Measurements from ENCODE around the gene CUEDC1. TPM values are rescaled to one million over a fixed set of nuclear protein-coding genes. Genes with fewer than 3 reads are reported as not detected.

Gene CUEDC1
- total and polyA plus RNA-seq, 2 of the 13 experiments (the other 11 are each of a cell fraction or from before 2014, with no cell fraction given): 7.4 to 12.9 TPM

DNA sequence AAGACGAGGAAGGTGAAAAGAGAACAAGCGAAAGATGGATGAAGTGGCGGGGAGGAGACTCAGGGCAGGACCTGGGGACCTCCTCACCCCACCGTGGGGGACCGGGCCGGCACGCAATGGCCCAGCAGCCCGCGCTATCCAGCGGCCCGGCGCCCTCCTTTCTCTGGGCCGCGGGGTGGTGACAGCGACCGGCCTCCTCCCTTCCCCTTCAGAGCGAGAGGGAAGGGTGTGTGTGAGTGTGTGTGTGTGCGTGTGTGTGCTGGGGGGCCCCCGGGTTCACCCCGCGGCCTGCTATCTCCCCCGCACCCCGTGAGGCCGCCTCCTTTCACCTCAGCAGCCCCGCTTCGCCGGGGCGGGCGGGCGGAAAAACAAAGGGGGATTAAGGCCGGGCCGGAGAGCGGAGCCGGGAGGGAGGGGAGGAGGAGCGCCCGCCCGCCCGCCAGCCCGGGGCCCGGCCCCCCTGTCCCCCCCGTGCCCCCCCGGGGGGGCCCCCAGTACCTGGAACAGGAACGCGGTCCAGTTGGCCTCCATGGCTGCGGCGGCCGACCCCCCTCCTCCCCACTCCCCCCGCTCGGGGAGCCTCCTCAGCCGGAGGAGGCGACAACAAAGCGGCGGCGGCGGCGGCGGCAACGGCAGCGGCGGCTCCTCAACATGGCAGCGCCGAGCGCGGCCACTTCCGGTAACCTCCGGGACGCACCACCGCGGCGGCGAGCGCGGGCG is 32.5 kb upstream of the CUEDC1 start, which contains the start of gene VEZF1 (continued):
- TF ChIP-seq, protein P1, sequence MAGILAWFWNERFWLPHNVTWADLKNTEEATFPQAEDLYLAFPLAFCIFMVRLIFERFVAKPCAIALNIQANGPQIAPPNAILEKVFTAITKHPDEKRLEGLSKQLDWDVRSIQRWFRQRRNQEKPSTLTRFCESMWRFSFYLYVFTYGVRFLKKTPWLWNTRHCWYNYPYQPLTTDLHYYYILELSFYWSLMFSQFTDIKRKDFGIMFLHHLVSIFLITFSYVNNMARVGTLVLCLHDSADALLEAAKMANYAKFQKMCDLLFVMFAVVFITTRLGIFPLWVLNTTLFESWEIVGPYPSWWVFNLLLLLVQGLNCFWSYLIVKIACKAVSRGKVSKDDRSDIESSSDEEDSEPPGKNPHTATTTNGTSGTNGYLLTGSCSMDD (CRISPR knock-in tag; IDR thresholded peaks at IDR 0.05): no peak
- TF ChIP-seq JARID2 (CRISPR knock-in tag; IDR thresholded peaks at IDR 0.05; ENCODE audit: insufficient replicate concordance) (peak; percentile 26), ZFP90 (CRISPR knock-in tag; IDR thresholded peaks at IDR 0.05; ENCODE audit: borderline replicate concordance) (no peak; the same call in 1 of the 2 replicates), GABPA (IDR thresholded peaks at IDR 0.05; ENCODE audit: low read depth, low read length) (peak; percentile 64), GABPA (CRISPR knock-in tag; IDR thresholded peaks at IDR 0.05; ENCODE audit: low read depth) (peak; percentile 65), ZBTB7A (CRISPR knock-in tag; IDR thresholded peaks at IDR 0.05) (peak; percentile 45; the same call in 1 of the 2 replicates), ZNF749 (CRISPR knock-in tag; IDR thresholded peaks at IDR 0.05; ENCODE audit: borderline replicate concordance) (0 out of 2 replicates have a peak, but pooled peaks have one; percentile 28), MAFK (conservative IDR thresholded peaks at IDR 0.05 in 1 of 2, IDR thresholded peaks at IDR 0.05 in 1 of 2; ENCODE audit: low read length in 2 of 2) (no peak), ZNF709 (CRISPR knock-in tag; IDR thresholded peaks at IDR 0.05) (peak; percentile 84; the same call in 1 of the 2 replicates), TGIF2 (CRISPR knock-in tag; IDR thresholded peaks at IDR 0.05) (0 out of 2 replicates have a peak, but pooled peaks have one; percentile 27), ZC3H13 (CRISPR knock-in tag; IDR thresholded peaks at IDR 0.05) (peak; percentile 7; the same call in 1 of the 2 replicates), SALL2 (CRISPR knock-in tag; IDR thresholded peaks at IDR 0.05) (0 out of 2 replicates have a peak, but pooled peaks have one; percentile 30), SOX13 (IDR thresholded peaks at IDR 0.05) (no peak), SOX13 (CRISPR knock-in tag; conservative IDR thresholded peaks at IDR 0.05 in 1 of 2, IDR thresholded peaks at IDR 0.05 in 1 of 2) (peak in 1 of 2 experiments; percentile 27; a peak in 2 of 4 replicates), KAT2B (IDR thresholded peaks at IDR 0.05; ENCODE audit: borderline replicate concordance, low read depth, low read length) (no peak), RCOR2 (CRISPR knock-in tag; IDR thresholded peaks at IDR 0.05) (no peak), KLF6 (CRISPR knock-in tag; IDR thresholded peaks at IDR 0.05) (peak; percentile 71; the same call in 1 of the 2 replicates), ZNF333 (CRISPR knock-in tag; IDR thresholded peaks at IDR 0.05; ENCODE audit: borderline replicate concordance) (peak; percentile 2), MEIS1 (CRISPR knock-in tag; IDR thresholded peaks at IDR 0.05; ENCODE audit: borderline replicate concordance) (peak; percentile 63; the same call in 1 of the 2 replicates), ZNF383 (CRISPR knock-in tag; IDR thresholded peaks at IDR 0.05; ENCODE audit: borderline replicate concordance) (no peak), RBM22 (optimal IDR thresholded peaks at IDR 0.05; ENCODE audit: low read length) (no peak)
- TF ChIP-seq, protein P2, sequence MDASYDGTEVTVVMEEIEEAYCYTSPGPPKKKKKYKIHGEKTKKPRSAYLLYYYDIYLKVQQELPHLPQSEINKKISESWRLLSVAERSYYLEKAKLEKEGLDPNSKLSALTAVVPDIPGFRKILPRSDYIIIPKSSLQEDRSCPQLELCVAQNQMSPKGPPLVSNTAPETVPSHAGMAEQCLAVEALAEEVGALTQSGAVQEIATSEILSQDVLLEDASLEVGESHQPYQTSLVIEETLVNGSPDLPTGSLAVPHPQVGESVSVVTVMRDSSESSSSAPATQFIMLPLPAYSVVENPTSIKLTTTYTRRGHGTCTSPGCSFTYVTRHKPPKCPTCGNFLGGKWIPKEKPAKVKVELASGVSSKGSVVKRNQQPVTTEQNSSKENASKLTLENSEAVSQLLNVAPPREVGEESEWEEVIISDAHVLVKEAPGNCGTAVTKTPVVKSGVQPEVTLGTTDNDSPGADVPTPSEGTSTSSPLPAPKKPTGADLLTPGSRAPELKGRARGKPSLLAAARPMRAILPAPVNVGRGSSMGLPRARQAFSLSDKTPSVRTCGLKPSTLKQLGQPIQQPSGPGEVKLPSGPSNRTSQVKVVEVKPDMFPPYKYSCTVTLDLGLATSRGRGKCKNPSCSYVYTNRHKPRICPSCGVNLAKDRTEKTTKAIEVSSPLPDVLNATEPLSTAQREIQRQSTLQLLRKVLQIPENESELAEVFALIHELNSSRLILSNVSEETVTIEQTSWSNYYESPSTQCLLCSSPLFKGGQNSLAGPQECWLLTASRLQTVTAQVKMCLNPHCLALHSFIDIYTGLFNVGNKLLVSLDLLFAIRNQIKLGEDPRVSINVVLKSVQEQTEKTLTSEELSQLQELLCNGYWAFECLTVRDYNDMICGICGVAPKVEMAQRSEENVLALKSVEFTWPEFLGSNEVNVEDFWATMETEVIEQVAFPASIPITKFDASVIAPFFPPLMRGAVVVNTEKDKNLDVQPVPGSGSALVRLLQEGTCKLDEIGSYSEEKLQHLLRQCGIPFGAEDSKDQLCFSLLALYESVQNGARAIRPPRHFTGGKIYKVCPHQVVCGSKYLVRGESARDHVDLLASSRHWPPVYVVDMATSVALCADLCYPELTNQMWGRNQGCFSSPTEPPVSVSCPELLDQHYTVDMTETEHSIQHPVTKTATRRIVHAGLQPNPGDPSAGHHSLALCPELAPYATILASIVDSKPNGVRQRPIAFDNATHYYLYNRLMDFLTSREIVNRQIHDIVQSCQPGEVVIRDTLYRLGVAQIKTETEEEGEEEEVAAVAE (CRISPR knock-in tag; IDR thresholded peaks at IDR 0.05; ENCODE audit: borderline replicate concordance): 0 out of 2 replicates have a peak, but pooled peaks have one; percentile 28

All from HepG2 (cell line).